ENCODE measurements around the gene CNIH1. TPM values are rescaled to one million over a fixed set of nuclear protein-coding genes. Genes with fewer than 3 reads are reported as not detected.
"Not testable (repeated sequence)": the region's sequence is repeated elsewhere in the genome, so short reads cannot be mapped to it uniquely, and the experiment has no call there.

Gene CNIH1
- total RNA-seq, 2 experiments from 2014 or later = 86.6 to 109 TPM

- ATAC-seq = no peak
- POLR2A ChIA-PET = no interaction called here
- CTCF ChIA-PET = interaction anchor here (0.7 to 1.4 kb wide), 2 partner anchors 22 to 92 kb away, joined by 3 to 4 read pairs; no protein-coding TSS in a partner anchor
- intact Hi-C loops (cut with DNase I, micrococcal nuclease) = no loop called here
- Mint-ChIP-seq H3K4me1 (peaks cover 4% of the 10 kb centered on the region), H3K9me3 (ENCODE audit: low read depth) (peaks cover 8% of the 10 kb centered on the region), H3K36me3 (ENCODE audit: low read depth) (peaks cover 20% of the 10 kb centered on the region), H3K4me3 (no peak overlapping the region), H3K27me3 (no peaks in the 10 kb centered on the region), H3K27ac (no peak overlapping the region)
- DNase-seq = no peak
Observed at GRCh38 chr14:54465654-54466053, 24.5 kb upstream of the CNIH1 start.

- ChIA-PET POLR2A (no interaction called here), CTCF (interaction anchor here (1.0 kb wide), 1 partner anchor 17 kb away, joined by 3 read pairs; no protein-coding TSS in a partner anchor)
- no peaks in the 10 kb centered on the region for H3K27me3 Mint-ChIP-seq
- no peak overlapping the region for H3K4me3 Mint-ChIP-seq
- H3K9me3 Mint-ChIP-seq (ENCODE audit: low read depth) = peaks cover 2% of the 10 kb centered on the region
- DNase-seq (no peak), ATAC-seq (no peak)
- intact Hi-C loops (cut with DNase I, micrococcal nuclease) = no loop called here
- H3K4me1 Mint-ChIP-seq = peaks cover 4% of the 10 kb centered on the region
- peaks cover 2% of the 10 kb centered on the region for H3K36me3 Mint-ChIP-seq (ENCODE audit: low read depth)
- no peak overlapping the region for H3K27ac Mint-ChIP-seq
Observed at GRCh38 chr14:54462048-54462447, 20.9 kb upstream of the CNIH1 start.

GRCh38 chr14:54459106-54459505 is 17.9 kb upstream of the CNIH1 start:
- Mint-ChIP-seq H3K4me3 (no peak overlapping the region), H3K9me3 (ENCODE audit: low read depth) (peaks cover 2% of the 10 kb centered on the region), H3K36me3 (ENCODE audit: low read depth) (peaks cover 2% of the 10 kb centered on the region), H3K27ac (no peak overlapping the region), H3K27me3 (no peaks in the 10 kb centered on the region), H3K4me1 (peaks cover 4% of the 10 kb centered on the region)
- ChIA-PET CTCF (no interaction called here), POLR2A (no interaction called here)
- intact Hi-C loops (cut with DNase I, micrococcal nuclease) = no loop called here
- DNase-seq (no peak), ATAC-seq (no peak)

GRCh38 chr14:54458536-54458935 is 17.4 kb upstream of the CNIH1 start:
- DNase-seq; H3K36me3 Mint-ChIP-seq (ENCODE audit: low read depth); H3K4me1 Mint-ChIP-seq; H3K9me3 Mint-ChIP-seq (ENCODE audit: low read depth); H3K27me3 Mint-ChIP-seq; H3K4me3 Mint-ChIP-seq; H3K27ac Mint-ChIP-seq; ATAC-seq; POLR2A ChIA-PET; intact Hi-C loops (cut with DNase I, micrococcal nuclease): not testable (repeated sequence)
- CTCF ChIA-PET = interaction anchor here (0.6 kb wide), 1 partner anchor 43 kb away, joined by 4 read pairs; no protein-coding TSS in a partner anchor

- POLR2A ChIA-PET = interaction anchor here (0.7 kb wide), 1 partner anchor 757 kb away, joined by 4 read pairs; no protein-coding TSS in a partner anchor
- DNase-seq (no peak), ATAC-seq (no peak)
- Mint-ChIP-seq H3K27ac (no peak overlapping the region), H3K36me3 (ENCODE audit: low read depth) (peaks cover 2% of the 10 kb centered on the region), H3K9me3 (ENCODE audit: low read depth) (peaks cover 2% of the 10 kb centered on the region), H3K4me1 (peaks cover 4% of the 10 kb centered on the region), H3K4me3 (no peak overlapping the region), H3K27me3 (no peaks in the 10 kb centered on the region)
- intact Hi-C loops (cut with DNase I, micrococcal nuclease) = no loop called here
- CTCF ChIA-PET = interaction anchor here (0.6 to 0.7 kb wide), 2 partner anchors 60 to 81 kb away, joined by 3 to 5 read pairs; no protein-coding TSS in a partner anchor
Observed at GRCh38 chr14:54457609-54457996, 16.4 kb upstream of the CNIH1 start.

- H3K27me3 Mint-ChIP-seq; H3K4me3 Mint-ChIP-seq; H3K27ac Mint-ChIP-seq; ATAC-seq; H3K4me1 Mint-ChIP-seq; H3K36me3 Mint-ChIP-seq (ENCODE audit: low read depth); H3K9me3 Mint-ChIP-seq (ENCODE audit: low read depth); DNase-seq; intact Hi-C loops (cut with DNase I, micrococcal nuclease): not testable (repeated sequence)
- ChIA-PET CTCF (interaction anchor here (0.6 to 0.7 kb wide), 2 partner anchors 60 to 82 kb away, joined by 3 to 5 read pairs; no protein-coding TSS in a partner anchor), POLR2A (interaction anchor here (0.7 kb wide), 1 partner anchor 756 kb away, joined by 4 read pairs; no protein-coding TSS in a partner anchor)
Observed at GRCh38 chr14:54456820-54457608, 15.8 kb upstream of the CNIH1 start.

GRCh38 chr14:54455363-54455762 is 14.2 kb upstream of the CNIH1 start:
- peaks cover 5% of the 10 kb centered on the region for H3K4me1 Mint-ChIP-seq
- no peaks in the 10 kb centered on the region for H3K27me3 Mint-ChIP-seq
- H3K4me3 Mint-ChIP-seq = no peak overlapping the region
- no peak overlapping the region for H3K27ac Mint-ChIP-seq
- intact Hi-C loops (cut with DNase I, micrococcal nuclease) = no loop called here
- CTCF ChIA-PET = interaction anchor here (0.5 to 1.1 kb wide), 2 partner anchors 33 to 513 kb away, joined by 3 read pairs; partner anchors contain the start of gene GMFB
- DNase-seq = no peak
- H3K9me3 Mint-ChIP-seq (ENCODE audit: low read depth) = peaks cover 2% of the 10 kb centered on the region
- ATAC-seq = no peak
- POLR2A ChIA-PET = interaction anchor here (0.6 kb wide), 1 partner anchor 182 kb away, joined by 3 read pairs; no protein-coding TSS in a partner anchor
- peaks cover 2% of the 10 kb centered on the region for H3K36me3 Mint-ChIP-seq (ENCODE audit: low read depth)

- DNase-seq; H3K27me3 Mint-ChIP-seq; H3K36me3 Mint-ChIP-seq (ENCODE audit: low read depth); ATAC-seq; POLR2A ChIA-PET; intact Hi-C loops (cut with DNase I, micrococcal nuclease); H3K9me3 Mint-ChIP-seq (ENCODE audit: low read depth); H3K27ac Mint-ChIP-seq; H3K4me1 Mint-ChIP-seq; CTCF ChIA-PET; H3K4me3 Mint-ChIP-seq: not testable (repeated sequence)
Observed at GRCh38 chr14:54453990-54454389, 12.8 kb upstream of the CNIH1 start.

- ChIA-PET POLR2A (no interaction called here), CTCF (no interaction called here)
- Mint-ChIP-seq H3K36me3 (ENCODE audit: low read depth) (no peaks in the 10 kb centered on the region), H3K4me3 (no peak overlapping the region), H3K9me3 (ENCODE audit: low read depth) (no peaks in the 10 kb centered on the region), H3K4me1 (peaks cover 7% of the 10 kb centered on the region), H3K27me3 (peaks cover 7% of the 10 kb centered on the region), H3K27ac (no peak overlapping the region)
- DNase-seq (no peak), ATAC-seq (no peak)
- intact Hi-C loops (cut with DNase I, micrococcal nuclease) = no loop called here
Observed at GRCh38 chr14:54453252-54453651, 12.1 kb upstream of the CNIH1 start.

- Mint-ChIP-seq H3K36me3 (ENCODE audit: low read depth) (no peaks in the 10 kb centered on the region), H3K9me3 (ENCODE audit: low read depth) (no peaks in the 10 kb centered on the region), H3K27ac (no peak overlapping the region), H3K27me3 (peaks cover 7% of the 10 kb centered on the region), H3K4me1 (peaks cover 7% of the 10 kb centered on the region), H3K4me3 (no peak overlapping the region)
- DNase-seq = no peak
- ChIA-PET POLR2A (no interaction called here), CTCF (interaction anchor here (0.5 kb wide), 1 partner anchor 37 kb away, joined by 3 read pairs; the partner anchor contains the start of gene GMFB)
- ATAC-seq = no peak
- intact Hi-C loops (cut with DNase I, micrococcal nuclease) = no loop called here
Observed at GRCh38 chr14:54451961-54452360, 10.8 kb upstream of the CNIH1 start.

- Mint-ChIP-seq H3K4me3 (no peak overlapping the region), H3K36me3 (ENCODE audit: low read depth) (no peaks in the 10 kb centered on the region), H3K27ac (no peak overlapping the region), H3K4me1 (peaks cover 7% of the 10 kb centered on the region), H3K9me3 (ENCODE audit: low read depth) (no peaks in the 10 kb centered on the region), H3K27me3 (peaks cover 7% of the 10 kb centered on the region)
- CTCF ChIA-PET = interaction anchor here (1.0 to 1.3 kb wide), 4 partner anchors 9 to 57 kb away, joined by 3 to 6 read pairs (median 3); no protein-coding TSS in a partner anchor
- ATAC-seq (no peak), DNase-seq (no peak)
- POLR2A ChIA-PET = no interaction called here
- intact Hi-C loops (cut with DNase I, micrococcal nuclease) = no loop called here
Observed at GRCh38 chr14:54451121-54451601, 10.0 kb upstream of the CNIH1 start.

GRCh38 chr14:54450535-54450934 is 9.4 kb upstream of the CNIH1 start:
- H3K4me1 Mint-ChIP-seq = peaks cover 7% of the 10 kb centered on the region
- no peak overlapping the region for H3K4me3 Mint-ChIP-seq
- intact Hi-C loops (cut with DNase I, micrococcal nuclease) = no loop called here
- no peaks in the 10 kb centered on the region for H3K36me3 Mint-ChIP-seq (ENCODE audit: low read depth)
- peaks cover 7% of the 10 kb centered on the region for H3K27me3 Mint-ChIP-seq
- DNase-seq (peak; percentile 34), ATAC-seq (peak; percentile 78)
- no peaks in the 10 kb centered on the region for H3K9me3 Mint-ChIP-seq (ENCODE audit: low read depth)
- POLR2A ChIA-PET = no interaction called here
- CTCF ChIA-PET = interaction anchor here (1.0 to 1.3 kb wide), 4 partner anchors 9 to 57 kb away, joined by 3 to 6 read pairs (median 3); no protein-coding TSS in a partner anchor
- no peak overlapping the region for H3K27ac Mint-ChIP-seq
